ENCODE results near the gene UPF3A.

Gene UPF3A

DNA sequence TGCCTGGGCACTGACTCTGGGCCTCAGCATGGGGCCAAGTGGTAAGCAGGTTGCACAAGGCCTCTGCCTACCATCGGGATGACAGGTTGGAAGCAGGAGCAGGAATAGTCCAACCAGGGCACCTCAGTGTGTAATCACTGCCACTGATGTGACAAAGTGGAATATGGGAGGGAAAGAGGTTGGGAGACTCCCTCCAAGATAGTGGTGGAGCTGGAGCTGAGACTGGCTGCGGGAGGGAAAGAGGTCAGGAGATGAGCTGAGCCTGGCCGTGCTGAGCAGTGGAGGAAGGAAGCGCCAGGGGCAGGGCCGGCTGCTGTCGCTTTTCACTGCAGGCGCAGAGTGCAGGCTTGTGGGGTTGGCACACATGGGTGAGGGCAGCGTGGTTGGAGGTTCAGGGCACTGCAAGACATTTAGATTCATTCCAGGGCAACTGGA lies 6.8 kb downstream of the UPF3A start:
- Histone ChIP-seq H2BK120ac (ENCODE audit: low read depth, low read length) (no peak overlapping the region), H3K36me3 (ENCODE audit: control insufficient read depth in 1 of 2, insufficient read depth in 2 of 2, low read depth in 1 of 2, low read length in 2 of 2) (peaks cover 52 to 80% of the 10 kb centered on the region in 2 experiments), H4K91ac (ENCODE audit: low read length) (no peak overlapping the region), H2BK15ac (ENCODE audit: low read depth, poor library complexity, severe bottlenecking) (no peak overlapping the region), H2AFZ (ENCODE audit: low read depth, low read length) (no peak overlapping the region), H3K79me1 (replicated peaks; ENCODE audit: low read length, poor library complexity, severe bottlenecking) (peaks cover 27% of the 10 kb centered on the region), H3K4me1 (ENCODE audit: control insufficient read depth, insufficient read depth, low read depth, low read length) (peaks cover 14% of the 10 kb centered on the region), H3K27me3 (ENCODE audit: control insufficient read depth in 1 of 2, insufficient read depth in 1 of 2, low read length in 2 of 2) (no peaks in the 10 kb centered on the region), H4K8ac (ENCODE audit: low read length) (no peak overlapping the region), H2AK5ac (ENCODE audit: low read length, severe bottlenecking) (peak overlapping the region; percentile 39), H3K9ac (ENCODE audit: low read length) (no peak overlapping the region), H3K4me2 (ENCODE audit: low read length, poor library complexity, severe bottlenecking) (no peak overlapping the region), H3K23ac (ENCODE audit: low read length in 2 of 2) (no peak overlapping the region), H2BK12ac (ENCODE audit: low read length in 2 of 2) (peak overlapping the region in 1 of 2 experiments; percentile 15), H3K18ac (ENCODE audit: low read depth in 1 of 2, low read length in 2 of 2) (peak overlapping the region in 1 of 2 experiments; percentile 18), H2BK5ac (ENCODE audit: low read depth, low read length, poor library complexity, severe bottlenecking) (no peak overlapping the region), H3K9me3 (ENCODE audit: control insufficient read depth, low read length) (no peaks in the 10 kb centered on the region), H3K27ac (ENCODE audit: low read length, poor library complexity, severe bottlenecking) (no peak overlapping the region), H3K4me3 (ENCODE audit: insufficient read depth in 1 of 2, low read depth in 1 of 2, low read length in 2 of 2) (peak overlapping the region in 1 of 2 experiments; percentile 10), H3K14ac (ENCODE audit: low read length in 2 of 2) (no peak overlapping the region), H3K4ac (ENCODE audit: low read depth in 1 of 2, low read length in 2 of 2) (no peak overlapping the region)
- 96% methylated on average over 8 of the region's 8 CpGs for WGBS
- no peak for DNase-seq

DNA sequence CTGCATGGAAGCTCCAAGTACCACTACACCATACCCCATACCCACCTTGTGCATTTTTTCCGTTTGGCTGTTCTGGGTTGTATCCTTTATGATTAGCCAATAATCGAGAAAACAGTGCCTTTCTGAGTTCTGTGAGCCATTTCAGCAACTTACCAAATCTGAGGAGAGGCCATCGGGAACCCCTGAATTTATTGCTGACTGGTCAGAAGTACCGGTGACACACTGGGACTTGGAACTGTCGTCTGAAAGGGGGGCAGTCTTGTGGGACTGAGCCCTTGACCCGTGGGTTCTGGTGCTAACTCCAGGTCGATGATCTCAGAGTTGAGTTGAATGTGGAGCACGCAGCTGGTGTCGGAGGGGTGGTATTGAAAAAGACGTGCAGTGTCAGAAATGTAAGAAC lies 15.0 kb downstream of the UPF3A start:
- Histone ChIP-seq H2AK5ac (ENCODE audit: low read length, severe bottlenecking) (no peak overlapping the region), H2BK120ac (ENCODE audit: low read depth, low read length) (no peak overlapping the region), H3K14ac (ENCODE audit: low read length in 2 of 2) (no peak overlapping the region), H4K8ac (ENCODE audit: low read length) (no peak overlapping the region), H2BK12ac (ENCODE audit: low read length in 2 of 2) (no peak overlapping the region), H3K18ac (ENCODE audit: low read depth in 1 of 2, low read length in 2 of 2) (no peak overlapping the region), H3K9ac (ENCODE audit: low read length) (no peak overlapping the region), H2AFZ (ENCODE audit: low read depth, low read length) (no peak overlapping the region), H2BK5ac (ENCODE audit: low read depth, low read length, poor library complexity, severe bottlenecking) (no peak overlapping the region), H4K91ac (ENCODE audit: low read length) (no peak overlapping the region), H3K23ac (ENCODE audit: low read length in 2 of 2) (no peak overlapping the region), H2BK15ac (ENCODE audit: low read depth, poor library complexity, severe bottlenecking) (no peak overlapping the region), H3K4ac (ENCODE audit: low read depth in 1 of 2, low read length in 2 of 2) (no peak overlapping the region), H3K27me3 (ENCODE audit: control insufficient read depth in 1 of 2, insufficient read depth in 1 of 2, low read length in 2 of 2) (no peaks in the 10 kb centered on the region), H3K4me3 (ENCODE audit: insufficient read depth in 1 of 2, low read depth in 1 of 2, low read length in 2 of 2) (no peak overlapping the region), H3K79me1 (replicated peaks; ENCODE audit: low read length, poor library complexity, severe bottlenecking) (peaks cover 36% of the 10 kb centered on the region), H3K27ac (ENCODE audit: low read length, poor library complexity, severe bottlenecking) (no peak overlapping the region), H3K9me3 (ENCODE audit: control insufficient read depth, low read length) (no peaks in the 10 kb centered on the region), H3K36me3 (ENCODE audit: control insufficient read depth in 1 of 2, insufficient read depth in 2 of 2, low read depth in 1 of 2, low read length in 2 of 2) (peaks cover 54 to 60% of the 10 kb centered on the region in 2 experiments), H3K4me2 (ENCODE audit: low read length, poor library complexity, severe bottlenecking) (no peak overlapping the region), H3K4me1 (ENCODE audit: control insufficient read depth, insufficient read depth, low read depth, low read length) (peaks cover 3% of the 10 kb centered on the region)
- WGBS, result 92% methylated on average over 9 of the region's 10 CpGs
- no peak for DNase-seq

DNA sequence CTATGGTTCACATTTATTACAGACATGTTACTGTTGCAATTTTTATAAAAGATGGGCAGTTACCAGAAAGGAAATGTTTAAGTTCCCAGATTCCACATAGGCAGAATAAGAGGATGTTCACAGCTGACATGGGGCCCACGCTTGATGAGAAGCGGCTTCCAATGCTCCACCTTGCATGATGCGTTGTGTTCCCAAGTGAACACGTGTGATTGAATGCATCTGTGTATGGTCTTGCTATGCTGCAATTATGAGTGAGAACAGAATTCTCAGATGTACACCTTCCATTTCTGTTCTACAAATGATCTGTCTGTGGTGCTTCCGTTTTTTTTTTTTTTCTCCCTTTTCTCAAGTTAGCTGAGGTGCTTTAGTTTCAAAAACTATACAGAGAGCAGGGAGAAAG lies 15.5 kb downstream of the UPF3A start:
- Histone ChIP-seq H2BK15ac (ENCODE audit: low read depth, poor library complexity, severe bottlenecking) (no peak overlapping the region), H3K4me3 (ENCODE audit: insufficient read depth in 1 of 2, low read depth in 1 of 2, low read length in 2 of 2) (no peak overlapping the region), H3K27ac (ENCODE audit: low read length, poor library complexity, severe bottlenecking) (no peak overlapping the region), H2BK12ac (ENCODE audit: low read length in 2 of 2) (no peak overlapping the region), H2AK5ac (ENCODE audit: low read length, severe bottlenecking) (no peak overlapping the region), H4K91ac (ENCODE audit: low read length) (no peak overlapping the region), H3K9me3 (ENCODE audit: control insufficient read depth, low read length) (no peaks in the 10 kb centered on the region), H3K4ac (ENCODE audit: low read depth in 1 of 2, low read length in 2 of 2) (no peak overlapping the region), H3K79me1 (replicated peaks; ENCODE audit: low read length, poor library complexity, severe bottlenecking) (peaks cover 34% of the 10 kb centered on the region), H3K36me3 (ENCODE audit: control insufficient read depth in 1 of 2, insufficient read depth in 2 of 2, low read depth in 1 of 2, low read length in 2 of 2) (peaks cover 54 to 62% of the 10 kb centered on the region in 2 experiments), H2BK120ac (ENCODE audit: low read depth, low read length) (no peak overlapping the region), H3K27me3 (ENCODE audit: control insufficient read depth in 1 of 2, insufficient read depth in 1 of 2, low read length in 2 of 2) (no peaks in the 10 kb centered on the region), H3K18ac (ENCODE audit: low read depth in 1 of 2, low read length in 2 of 2) (no peak overlapping the region), H2AFZ (ENCODE audit: low read depth, low read length) (no peak overlapping the region), H2BK5ac (ENCODE audit: low read depth, low read length, poor library complexity, severe bottlenecking) (no peak overlapping the region), H3K9ac (ENCODE audit: low read length) (no peak overlapping the region), H4K8ac (ENCODE audit: low read length) (no peak overlapping the region), H3K23ac (ENCODE audit: low read length in 2 of 2) (no peak overlapping the region), H3K4me1 (ENCODE audit: control insufficient read depth, insufficient read depth, low read depth, low read length) (peaks cover 3% of the 10 kb centered on the region), H3K14ac (ENCODE audit: low read length in 2 of 2) (no peak overlapping the region), H3K4me2 (ENCODE audit: low read length, poor library complexity, severe bottlenecking) (no peak overlapping the region)
- 96% methylated on average over 4 of the region's 5 CpGs for WGBS
- DNase-seq, result no peak

DNA sequence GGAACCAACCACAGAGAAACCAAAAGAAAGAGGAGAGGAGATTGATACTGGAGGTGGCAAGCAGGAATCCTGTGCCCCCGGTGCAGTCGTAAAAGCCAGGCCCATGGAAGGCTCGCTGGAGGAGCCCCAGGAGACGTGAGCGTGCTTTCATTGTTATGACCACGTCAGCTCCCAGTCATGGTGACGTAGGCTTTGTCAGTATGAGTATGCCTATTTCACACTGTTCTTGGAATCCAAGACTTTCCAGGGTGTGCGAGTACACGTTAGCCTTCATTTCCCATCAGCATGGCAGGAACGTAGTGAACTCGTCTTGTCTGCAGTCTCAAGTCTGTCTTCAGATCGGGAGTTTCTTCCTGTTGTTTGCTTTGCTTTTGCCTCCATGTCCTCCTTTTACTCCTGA lies 17.5 kb downstream of the UPF3A start:
- no peak overlapping the region for H2AK5ac ChIP-seq (ENCODE audit: low read length, severe bottlenecking)
- peaks cover 3% of the 10 kb centered on the region for H3K4me1 ChIP-seq (ENCODE audit: control insufficient read depth, insufficient read depth, low read depth, low read length)
- H3K27me3 ChIP-seq (ENCODE audit: control insufficient read depth in 1 of 2, insufficient read depth in 1 of 2, low read length in 2 of 2), result no peaks in the 10 kb centered on the region
- no peak overlapping the region for H3K23ac ChIP-seq (ENCODE audit: low read length in 2 of 2)
- no peak overlapping the region for H3K14ac ChIP-seq (ENCODE audit: low read length in 2 of 2)
- H3K9ac ChIP-seq (ENCODE audit: low read length), result no peak overlapping the region
- no peak overlapping the region for H3K18ac ChIP-seq (ENCODE audit: low read depth in 1 of 2, low read length in 2 of 2)
- no peak for DNase-seq
- no peaks in the 10 kb centered on the region for H3K9me3 ChIP-seq (ENCODE audit: control insufficient read depth, low read length)
- H3K27ac ChIP-seq (ENCODE audit: low read length, poor library complexity, severe bottlenecking), result no peak overlapping the region
- H3K4ac ChIP-seq (ENCODE audit: low read depth in 1 of 2, low read length in 2 of 2), result no peak overlapping the region
- H2BK12ac ChIP-seq (ENCODE audit: low read length in 2 of 2), result no peak overlapping the region
- no peak overlapping the region for H4K8ac ChIP-seq (ENCODE audit: low read length)
- H3K4me2 ChIP-seq (ENCODE audit: low read length, poor library complexity, severe bottlenecking), result no peak overlapping the region
- no peak overlapping the region for H2BK120ac ChIP-seq (ENCODE audit: low read depth, low read length)
- WGBS, result 81% methylated on average over 12 of the region's 12 CpGs
- H3K36me3 ChIP-seq (ENCODE audit: control insufficient read depth in 1 of 2, insufficient read depth in 2 of 2, low read depth in 1 of 2, low read length in 2 of 2), result peaks cover 62 to 63% of the 10 kb centered on the region in 2 experiments
- no peak overlapping the region for H2AFZ ChIP-seq (ENCODE audit: low read depth, low read length)
- H2BK5ac ChIP-seq (ENCODE audit: low read depth, low read length, poor library complexity, severe bottlenecking), result no peak overlapping the region
- peaks cover 32% of the 10 kb centered on the region for H3K79me1 ChIP-seq (replicated peaks; ENCODE audit: low read length, poor library complexity, severe bottlenecking)
- H3K4me3 ChIP-seq (ENCODE audit: insufficient read depth in 1 of 2, low read depth in 1 of 2, low read length in 2 of 2), result no peak overlapping the region
- H4K91ac ChIP-seq (ENCODE audit: low read length), result no peak overlapping the region
- no peak overlapping the region for H2BK15ac ChIP-seq (ENCODE audit: low read depth, poor library complexity, severe bottlenecking)

Data from mesenchymal stem cell (in vitro differentiated cells and primary cell).